A549 (cell line): Measurements from ENCODE around the gene PRUNE2. TPM values are rescaled to one million over a fixed set of nuclear protein-coding genes. Genes with fewer than 3 reads are reported as not detected.

Source experiments
- ATAC-seq, 2 experiments: fragments of 200-7000 bp in 1 of 2; fragments of >200 bp in 1 of 2; cut with Nextera tagmentation in 1 of 2; cut with Tn5 transposase in 1 of 2; 3 replicates each; pipeline versions ENCODE4 v1.8.0 to v1.9.1; 2018 to 2020; ENCODE audit warnings: mild to moderate bottlenecking in 1 of 2, moderate library complexity in 1 of 2
- CTCF ChIA-PET: fragments of 300-600 bp; sonication (Branson Sonifier 250); formaldehyde crosslinking; extraction: SDS; loops from one replicate; lab custom pipeline; 2021; ENCODE audit warnings: antibody characterized with exemption, inconsistent platforms; lab: Yijun Ruan, JAX
- POLR2A ChIA-PET: fragments of 350-600 bp; formaldehyde crosslinking; extraction: SDS; loops from one replicate; lab custom pipeline; 2021; ENCODE audit warnings: antibody characterized with exemption, inconsistent platforms; lab: Yijun Ruan, JAX
- DNase-seq, 2 experiments: peaks; one replicate each; pipeline versions ENCODE4 v3.0.0 to v3.0.0-alpha.2; 2011 to 2016; ENCODE audit warnings: low read depth in 1 of 2, low spot score in 1 of 2
- FAIRE-seq: peaks from 2 replicates; lab custom pipeline; 2011; peaks lifted over from hg19 to GRCh38; lab: Jason Lieb, UNC
- H3K27ac ChIP-seq, 2 experiments: fragments of >200 bp; sonication (Bioruptor Twin); formaldehyde crosslinking; 3 replicates each; pipeline ENCODE4 v1.5.1; 2016 to 2017
- H3K4me1 ChIP-seq: fragments of >200 bp; sonication (Bioruptor Twin); formaldehyde crosslinking; 3 replicates; pipeline ENCODE4 v1.6.1; 2016
- H3K4me2 ChIP-seq: fragments of >200 bp; sonication (Bioruptor Twin); formaldehyde crosslinking; 3 replicates; pipeline ENCODE4 v1.6.1; 2016
- H3K4me3 ChIP-seq: fragments of >200 bp; sonication (Bioruptor Twin); formaldehyde crosslinking; 3 replicates; pipeline ENCODE4 v1.5.1; 2016
- H3K9me3 ChIP-seq: fragments of >200 bp; sonication (Bioruptor Twin); formaldehyde crosslinking; 3 replicates; pipeline ENCODE4 v1.6.1; 2016
- CBX2 ChIP-seq: fragments of 200-600 bp; sonication (generic); IDR thresholded peaks from 2 replicates; pipeline ENCODE4 v1.6.1; 2016; ENCODE audit warnings: low read depth, mild to moderate bottlenecking, borderline replicate concordance
- CHD2 ChIP-seq: fragments of 150-350 bp; IDR thresholded peaks from 2 replicates; pipeline ENCODE4 v1.6.1; 2014; ENCODE audit warnings: low read length; ENCODE audit not compliant: partially characterized antibody
- EHMT2 ChIP-seq: fragments of 200-600 bp; sonication (generic); IDR thresholded peaks from 2 replicates; pipeline ENCODE4 v1.6.1; 2016; ENCODE audit warnings: antibody characterized with exemption, low read depth, mild to moderate bottlenecking, moderate library complexity
- EP300 ChIP-seq, 2 experiments: fragments of >200 bp; sonication (Bioruptor Twin); formaldehyde crosslinking; IDR thresholded peaks; 2 replicates in 1 of 2; 3 replicates in 1 of 2; pipeline ENCODE4 v1.6.1; 2016 to 2017
- FOXS1 ChIP-seq: fragments of 250-450 bp; sonication (Bioruptor Pico); IDR thresholded peaks from 2 replicates; pipeline ENCODE4 v1.5.0; 2020; ENCODE audit warnings: mild to moderate bottlenecking, moderate library complexity
- KDM1A ChIP-seq: fragments of 200-600 bp; sonication (generic); IDR thresholded peaks from 2 replicates; pipeline ENCODE4 v1.6.1; 2016; ENCODE audit warnings: low read depth, mild to moderate bottlenecking
- MYC ChIP-seq: IDR thresholded peaks from 2 replicates; pipeline ENCODE4 v1.6.1; 2012; ENCODE audit warnings: mild to moderate bottlenecking, inconsistent platforms, low read length, improper control_type of control experiment, borderline replicate concordance
- PBX3 ChIP-seq: IDR thresholded peaks from 2 replicates; pipeline ENCODE4 v1.6.1; 2012
- RARB ChIP-seq: fragments of 250-450 bp; sonication (Bioruptor Pico); IDR thresholded peaks from 2 replicates; pipeline ENCODE4 v1.8.0; 2021; ENCODE audit warnings: mild to moderate bottlenecking, moderate library complexity
- TFCP2L1 ChIP-seq: fragments of 250-450 bp; sonication (Bioruptor Pico); IDR thresholded peaks from 2 replicates; pipeline ENCODE4 v1.5.0; 2021; ENCODE audit warnings: mild to moderate bottlenecking
- TP53 ChIP-seq: fragments of 250-450 bp; sonication (Bioruptor Pico); IDR thresholded peaks from 2 replicates; pipeline ENCODE4 v1.5.0; 2021; ENCODE audit warnings: mild to moderate bottlenecking, moderate library complexity
- USF2 ChIP-seq: fragments of 450-650 bp; IDR thresholded peaks from 2 replicates; pipeline ENCODE4 v1.6.1; 2014; ENCODE audit warnings: antibody characterized with exemption
- ZC3H11A ChIP-seq: fragments of 450-650 bp; IDR thresholded peaks from 2 replicates; pipeline ENCODE4 v1.6.1; 2014; ENCODE audit warnings: antibody characterized with exemption, mild to moderate bottlenecking
- ZFP36 ChIP-seq: fragments of 450-650 bp; IDR thresholded peaks from 2 replicates; pipeline ENCODE4 v1.6.1; 2014; ENCODE audit warnings: borderline replicate concordance; ENCODE audit not compliant: partially characterized antibody
- WGBS: methylation state at CpG from one replicate; pipeline ENCODE4 v1.1.6; 2017; ENCODE audit errors: missing lambda C conversion rate; 5-methylcytosine and 5-hydroxymethylcytosine counted together
- polyA plus RNA-seq, 4 experiments: library from polyadenylated mRNA; depleted of rRNA in 3 of 4; stranded (reverse); fragments of >200 nt; fragmentation: RNase III in 1 of 4; extraction: RNeasy Plus Mini Kit Qiagen cat#74134 plus additional on column Dnase treatment in 1 of 4; gene quantifications; 2 replicates in 3 of 4; 3 replicates in 1 of 4; pipeline ENCODE4 v1.2.3, GENCODE V29; 2011 to 2017
- TF ChIP-seq, protein P1 (sequence below): fragments of >200 bp; sonication (Bioruptor Twin); formaldehyde crosslinking; IDR thresholded peaks from 3 replicates; pipeline ENCODE4 v1.6.1; 2016
- TF ChIP-seq, protein P2 (sequence below): IDR thresholded peaks from 2 replicates; pipeline ENCODE4 v1.6.1; 2012
- TF ChIP-seq, protein P3 (sequence below): fragments of 200-600 bp; sonication (generic); IDR thresholded peaks from 2 replicates; pipeline ENCODE4 v1.6.1; 2016; ENCODE audit warnings: antibody characterized with exemption, mild to moderate bottlenecking, moderate library complexity

Gene PRUNE2
- polyA plus RNA-seq, 2 of the 4 experiments (the other 2 are of a cell fraction) = 0.04 TPM; not detected in 1

- Histone ChIP-seq H3K4me3 (no peak overlapping the region), H3K27ac (no peak overlapping the region), H3K4me2 (no peak overlapping the region), H3K4me1 (no peaks in the 10 kb centered on the region), H3K9me3 (no peaks in the 10 kb centered on the region)
- FAIRE-seq = no peak
- ChIA-PET CTCF (interaction anchor here (0.6 to 0.9 kb wide), 2 partner anchors 13 to 234 kb away, joined by 3 to 4 read pairs; no protein-coding TSS in a partner anchor), POLR2A (no interaction called here)
- 15% methylated on average over 1 of the region's 1 CpG for WGBS
- TF ChIP-seq ZC3H11A (no peak), RARB (no peak), TP53 (CRISPR knock-in tag) (no peak), ZFP36 (no peak), KDM1A (no peak), MYC (no peak), EP300 (IDR thresholded peaks at IDR 0.05) (no peak), FOXS1 (CRISPR knock-in tag) (no peak), CBX2 (no peak), TFCP2L1 (CRISPR knock-in tag) (no peak)
- ATAC-seq = no peak
- no peak for DNase-seq
These were observed 251.9 kb downstream of the PRUNE2 start for GRCh38 chr9:76654051-76654461.

- ATAC-seq (no peak), FAIRE-seq (no peak), DNase-seq (no peak)
- Histone ChIP-seq H3K4me2 (no peak overlapping the region), H3K4me3 (no peak overlapping the region), H3K9me3 (no peaks in the 10 kb centered on the region), H3K4me1 (no peaks in the 10 kb centered on the region), H3K27ac (no peak overlapping the region)
- 28% methylated on average over 2 of the region's 2 CpGs for WGBS
- TF ChIP-seq, protein P1, sequence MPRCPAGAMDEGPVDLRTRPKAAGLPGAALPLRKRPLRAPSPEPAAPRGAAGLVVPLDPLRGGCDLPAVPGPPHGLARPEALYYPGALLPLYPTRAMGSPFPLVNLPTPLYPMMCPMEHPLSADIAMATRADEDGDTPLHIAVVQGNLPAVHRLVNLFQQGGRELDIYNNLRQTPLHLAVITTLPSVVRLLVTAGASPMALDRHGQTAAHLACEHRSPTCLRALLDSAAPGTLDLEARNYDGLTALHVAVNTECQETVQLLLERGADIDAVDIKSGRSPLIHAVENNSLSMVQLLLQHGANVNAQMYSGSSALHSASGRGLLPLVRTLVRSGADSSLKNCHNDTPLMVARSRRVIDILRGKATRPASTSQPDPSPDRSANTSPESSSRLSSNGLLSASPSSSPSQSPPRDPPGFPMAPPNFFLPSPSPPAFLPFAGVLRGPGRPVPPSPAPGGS = no peak
- TF ChIP-seq, protein P2, sequence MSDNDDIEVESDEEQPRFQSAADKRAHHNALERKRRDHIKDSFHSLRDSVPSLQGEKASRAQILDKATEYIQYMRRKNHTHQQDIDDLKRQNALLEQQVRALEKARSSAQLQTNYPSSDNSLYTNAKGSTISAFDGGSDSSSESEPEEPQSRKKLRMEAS = no peak
- TF ChIP-seq EHMT2 = no peak
- TF ChIP-seq, protein P3, sequence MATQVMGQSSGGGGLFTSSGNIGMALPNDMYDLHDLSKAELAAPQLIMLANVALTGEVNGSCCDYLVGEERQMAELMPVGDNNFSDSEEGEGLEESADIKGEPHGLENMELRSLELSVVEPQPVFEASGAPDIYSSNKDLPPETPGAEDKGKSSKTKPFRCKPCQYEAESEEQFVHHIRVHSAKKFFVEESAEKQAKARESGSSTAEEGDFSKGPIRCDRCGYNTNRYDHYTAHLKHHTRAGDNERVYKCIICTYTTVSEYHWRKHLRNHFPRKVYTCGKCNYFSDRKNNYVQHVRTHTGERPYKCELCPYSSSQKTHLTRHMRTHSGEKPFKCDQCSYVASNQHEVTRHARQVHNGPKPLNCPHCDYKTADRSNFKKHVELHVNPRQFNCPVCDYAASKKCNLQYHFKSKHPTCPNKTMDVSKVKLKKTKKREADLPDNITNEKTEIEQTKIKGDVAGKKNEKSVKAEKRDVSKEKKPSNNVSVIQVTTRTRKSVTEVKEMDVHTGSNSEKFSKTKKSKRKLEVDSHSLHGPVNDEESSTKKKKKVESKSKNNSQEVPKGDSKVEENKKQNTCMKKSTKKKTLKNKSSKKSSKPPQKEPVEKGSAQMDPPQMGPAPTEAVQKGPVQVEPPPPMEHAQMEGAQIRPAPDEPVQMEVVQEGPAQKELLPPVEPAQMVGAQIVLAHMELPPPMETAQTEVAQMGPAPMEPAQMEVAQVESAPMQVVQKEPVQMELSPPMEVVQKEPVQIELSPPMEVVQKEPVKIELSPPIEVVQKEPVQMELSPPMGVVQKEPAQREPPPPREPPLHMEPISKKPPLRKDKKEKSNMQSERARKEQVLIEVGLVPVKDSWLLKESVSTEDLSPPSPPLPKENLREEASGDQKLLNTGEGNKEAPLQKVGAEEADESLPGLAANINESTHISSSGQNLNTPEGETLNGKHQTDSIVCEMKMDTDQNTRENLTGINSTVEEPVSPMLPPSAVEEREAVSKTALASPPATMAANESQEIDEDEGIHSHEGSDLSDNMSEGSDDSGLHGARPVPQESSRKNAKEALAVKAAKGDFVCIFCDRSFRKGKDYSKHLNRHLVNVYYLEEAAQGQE = no peak
- TF ChIP-seq CHD2 = no peak
- TF ChIP-seq USF2 = no peak
- TF ChIP-seq EP300 (IDR thresholded peaks at IDR 0.05) = no peak
- no peak for TF ChIP-seq ZC3H11A
- no peak for TF ChIP-seq KDM1A
- POLR2A ChIA-PET = no interaction called here
- CTCF ChIA-PET = no interaction called here
These were observed 253.0 kb downstream of the PRUNE2 start for GRCh38 chr9:76652894-76653293.

DNA sequence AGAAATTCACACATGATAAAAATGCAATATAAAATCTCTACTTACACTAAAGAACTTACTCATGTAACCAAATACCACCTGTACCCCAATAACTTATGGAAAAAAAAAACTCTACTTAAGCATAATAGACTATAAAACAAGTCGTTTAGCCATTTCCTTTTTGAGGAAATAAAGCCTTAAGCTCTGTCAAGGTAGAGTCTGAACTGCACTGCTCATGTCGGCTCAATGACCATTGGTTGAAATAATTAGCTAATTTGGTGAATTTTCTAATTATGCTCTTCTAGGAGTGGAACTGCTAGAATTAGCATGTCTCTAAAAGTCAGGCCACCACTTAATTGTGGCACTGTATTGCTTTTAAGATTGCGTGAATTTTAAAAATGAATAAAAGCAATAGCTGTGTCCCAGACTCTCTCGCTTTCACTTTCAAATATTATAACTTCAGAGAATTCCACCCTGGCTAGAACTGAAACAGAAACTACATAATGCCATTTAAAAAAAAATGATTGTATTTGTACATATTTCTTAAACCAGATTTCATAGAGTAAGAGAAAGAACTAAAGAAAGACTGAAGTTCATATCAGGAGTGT is 254.7 kb downstream of the PRUNE2 start:
- Histone ChIP-seq H3K27ac (no peak overlapping the region), H3K9me3 (no peaks in the 10 kb centered on the region), H3K4me3 (no peak overlapping the region), H3K4me2 (no peak overlapping the region), H3K4me1 (no peaks in the 10 kb centered on the region)
- no peak for FAIRE-seq
- TF ChIP-seq PBX3 = no peak
- ChIA-PET CTCF (interaction anchor here (0.6 to 2.3 kb wide), 4 partner anchors 8 to 128 kb away, joined by 3 to 7 read pairs (median 5); no protein-coding TSS in a partner anchor), POLR2A (no interaction called here)
- ATAC-seq = no peak
- 55% methylated on average over 4 of the region's 4 CpGs for WGBS
- DNase-seq = no peak
